Fibroblast of the aortic adventitia (primary cell): ENCODE data around the gene LIF. TPM values are rescaled to one million over a fixed set of nuclear protein-coding genes. Genes with fewer than 3 reads are reported as not detected.

Experiments
- DNase-seq: peaks from one replicate; pipeline ENCODE4 v3.0.0-alpha.2; 2010; ENCODE audit warnings: low read depth
- H3K4me3 ChIP-seq: 2 replicates; pipeline ENCODE4 v1.5.1; 2011; ENCODE audit warnings: low read depth, mild to moderate bottlenecking, control low read depth, low read length, moderate library complexity
- total RNA-seq: library from RNA; depleted of rRNA; stranded (reverse); fragments of >200 nt; gene quantifications from 2 replicates; pipeline ENCODE4 v1.2.3, GENCODE V29; 2012; ENCODE audit warnings: low replicate concordance
- TF ChIP-seq, protein P1 (sequence below): IDR thresholded peaks from 2 replicates; pipeline ENCODE4 v1.5.1; 2011; ENCODE audit warnings: mild to moderate bottlenecking, low read length, control low read depth, inconsistent platforms; ENCODE audit not compliant: insufficient read depth

Gene LIF
- total RNA-seq, 1 donor = 6.2 TPM

DNA sequence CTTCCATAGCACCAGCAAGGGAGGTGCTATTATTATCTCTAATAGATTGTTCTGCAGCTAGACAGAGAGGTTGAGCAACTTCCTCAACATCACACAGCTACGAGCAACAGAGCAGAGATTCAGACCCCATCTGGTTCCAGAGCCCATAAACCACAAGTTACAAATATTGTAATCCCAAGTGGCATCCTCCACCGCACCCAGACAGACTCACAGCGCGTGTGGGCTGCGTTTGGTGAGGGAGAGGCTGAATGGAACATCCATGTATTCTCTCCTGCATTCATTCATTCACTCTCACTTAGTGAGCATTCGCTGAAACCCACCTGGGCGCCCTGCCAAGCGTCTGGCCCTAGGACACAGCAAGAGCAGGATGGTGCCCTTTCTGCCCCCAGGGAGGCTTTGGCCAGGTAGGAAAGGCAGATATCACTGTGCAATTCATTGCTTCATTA, 33.5 kb downstream of the LIF start:
- no peak overlapping the region for H3K4me3 ChIP-seq
- DNase-seq = peak; percentile 86
- TF ChIP-seq, protein P1, sequence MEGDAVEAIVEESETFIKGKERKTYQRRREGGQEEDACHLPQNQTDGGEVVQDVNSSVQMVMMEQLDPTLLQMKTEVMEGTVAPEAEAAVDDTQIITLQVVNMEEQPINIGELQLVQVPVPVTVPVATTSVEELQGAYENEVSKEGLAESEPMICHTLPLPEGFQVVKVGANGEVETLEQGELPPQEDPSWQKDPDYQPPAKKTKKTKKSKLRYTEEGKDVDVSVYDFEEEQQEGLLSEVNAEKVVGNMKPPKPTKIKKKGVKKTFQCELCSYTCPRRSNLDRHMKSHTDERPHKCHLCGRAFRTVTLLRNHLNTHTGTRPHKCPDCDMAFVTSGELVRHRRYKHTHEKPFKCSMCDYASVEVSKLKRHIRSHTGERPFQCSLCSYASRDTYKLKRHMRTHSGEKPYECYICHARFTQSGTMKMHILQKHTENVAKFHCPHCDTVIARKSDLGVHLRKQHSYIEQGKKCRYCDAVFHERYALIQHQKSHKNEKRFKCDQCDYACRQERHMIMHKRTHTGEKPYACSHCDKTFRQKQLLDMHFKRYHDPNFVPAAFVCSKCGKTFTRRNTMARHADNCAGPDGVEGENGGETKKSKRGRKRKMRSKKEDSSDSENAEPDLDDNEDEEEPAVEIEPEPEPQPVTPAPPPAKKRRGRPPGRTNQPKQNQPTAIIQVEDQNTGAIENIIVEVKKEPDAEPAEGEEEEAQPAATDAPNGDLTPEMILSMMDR = no peak

DNA sequence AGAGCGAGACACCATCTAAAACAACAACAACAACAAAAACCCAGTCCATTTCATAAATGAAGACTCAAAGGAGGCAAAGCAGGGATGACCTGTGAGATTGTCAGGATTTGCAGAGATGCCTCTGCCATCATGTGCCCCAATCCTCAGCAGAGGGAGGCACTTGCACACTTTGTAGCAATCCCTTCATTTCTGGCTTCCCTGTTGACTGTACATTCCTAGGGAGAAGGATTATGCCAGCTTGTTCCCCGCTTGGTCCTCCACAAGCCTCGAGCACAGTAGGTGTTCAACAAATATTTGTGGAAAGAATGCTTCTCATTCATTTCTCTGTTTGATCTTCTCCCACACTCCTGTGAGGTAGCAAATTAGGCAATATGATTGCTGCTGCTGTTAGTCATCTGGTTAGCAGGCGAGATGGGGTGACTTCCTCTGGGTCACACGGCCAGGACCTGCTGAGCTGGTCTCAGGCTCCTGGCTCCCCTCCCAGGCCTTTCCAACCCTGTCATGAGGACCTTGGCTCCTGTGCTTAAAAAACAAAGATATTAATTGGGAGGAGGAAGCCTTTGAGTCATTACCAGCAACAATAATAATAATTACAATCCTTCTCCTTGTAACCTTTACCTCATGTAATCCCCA, 34.1 kb downstream of the LIF start:
- no peak overlapping the region for H3K4me3 ChIP-seq
- TF ChIP-seq, protein P1 = no peak
- peak; percentile 91 for DNase-seq

GRCh38 chr22:30211124-30211820, 35.3 kb downstream of the LIF start:
- TF ChIP-seq, protein P1 = no peak
- H3K4me3 ChIP-seq = no peak overlapping the region
- DNase-seq = no peak

GRCh38 chr22:30210235-30210909, 36.2 kb downstream of the LIF start:
- no peak overlapping the region for H3K4me3 ChIP-seq
- DNase-seq = peak; percentile 45
- TF ChIP-seq, protein P1 = no peak

GRCh38 chr22:30209642-30210041, 36.9 kb downstream of the LIF start:
- no peak overlapping the region for H3K4me3 ChIP-seq
- TF ChIP-seq, protein P1 = no peak
- no peak for DNase-seq

- DNase-seq = peak; percentile 99
- TF ChIP-seq, protein P1 = no peak
- no peak overlapping the region for H3K4me3 ChIP-seq
Measured at GRCh38 chr22:30208631-30209603, 37.6 kb downstream of the LIF start.
